Fibroblast of skin of right quadriceps (primary cell): ENCODE results near the gene CRIP3.
"Not testable (repeated sequence)": the region's sequence is repeated elsewhere in the genome, so short reads cannot be mapped to it uniquely, and the experiment has no call there.

Experiments
- DNase-seq: peaks from one replicate; pipeline ENCODE4 v3.0.0-alpha.2; 2013

Gene CRIP3

GRCh38 chr6:43304882-43305281, 3.7 kb downstream of the CRIP3 start:
- no peak for DNase-seq

GRCh38 chr6:43304361-43304760, 4.3 kb downstream of the CRIP3 start:
- DNase-seq: no peak

GRCh38 chr6:43303751-43304331, 4.8 kb downstream of the CRIP3 start:
- DNase-seq: no peak

GRCh38 chr6:43303006-43303405, 5.6 kb downstream of the CRIP3 start:
- not testable (repeated sequence) for DNase-seq

GRCh38 chr6:43302126-43302525, 6.5 kb downstream of the CRIP3 start:
- no peak for DNase-seq

- no peak for DNase-seq
Measured at GRCh38 chr6:43301081-43301870, 7.3 kb downstream of the CRIP3 start.

GRCh38 chr6:43299338-43300293, 9.0 kb downstream of the CRIP3 start:
- no peak for DNase-seq

- DNase-seq: no peak
Measured at GRCh38 chr6:43298565-43299337, 9.9 kb downstream of the CRIP3 start.

GRCh38 chr6:43297644-43298564, 10.7 kb downstream of the CRIP3 start, which contains the start of gene SLC22A7:
Gene SLC22A7 (plus strand): TSS chr6:43298260. CDS start chr6:43298359, 99 bp downstream.
- no peak for DNase-seq

GRCh38 chr6:43296780-43297497, 11.7 kb downstream of the CRIP3 start:
- no peak for DNase-seq

- DNase-seq: no peak
Measured at GRCh38 chr6:43295456-43295855, 13.2 kb downstream of the CRIP3 start.

GRCh38 chr6:43294536-43294935, 14.1 kb downstream of the CRIP3 start:
- DNase-seq: no peak

- no peak for DNase-seq
Measured at GRCh38 chr6:43293698-43294097, 14.9 kb downstream of the CRIP3 start.

- DNase-seq: no peak
Measured at GRCh38 chr6:43292763-43293318, 15.8 kb downstream of the CRIP3 start.

- DNase-seq: no peak
Measured at GRCh38 chr6:43292341-43292740, 16.3 kb downstream of the CRIP3 start.

GRCh38 chr6:43291708-43292107, 16.9 kb downstream of the CRIP3 start:
- DNase-seq: no peak

GRCh38 chr6:43290905-43291355, 17.7 kb downstream of the CRIP3 start:
- DNase-seq: no peak

- DNase-seq: no peak
Measured at GRCh38 chr6:43290339-43290904, 18.2 kb downstream of the CRIP3 start.

- DNase-seq: no peak
Measured at GRCh38 chr6:43287717-43288679, 20.6 kb downstream of the CRIP3 start.
